Pancreas (tissue), 10 donors: Measurements from ENCODE around the gene DIP2C. TPM values are rescaled to one million over a fixed set of nuclear protein-coding genes. Genes with fewer than 3 reads are reported as not detected.

ENCODE experiments used
- ATAC-seq, 4 donors: fragments of 200-7000 bp; cut with Tn5 transposase; one replicate each; pipeline versions ENCODE4 v1.8.0 to v1.9.1; 2020; ENCODE audit warnings: mild to moderate bottlenecking in 4 of 4, moderate library complexity in 4 of 4
- DNase-seq, 6 donors: peaks; one replicate each; pipeline ENCODE4 v3.0.0-alpha.2; 2020
- FAIRE-seq: peaks from 2 replicates; lab custom pipeline; 2012; peaks lifted over from hg19 to GRCh38; lab: Jason Lieb, UNC
- H3K27ac ChIP-seq, 4 donors: fragments of 200-600 bp; sonication (generic); 1 replicate in 3 of 4; 2 replicates in 1 of 4; pipeline versions ENCODE4 v1.5.0 to v1.8.0; 2020
- H3K27me3 ChIP-seq, 4 donors: fragments of 200-600 bp; one replicate each; pipeline ENCODE4 v1.8.0; 2021
- H3K36me3 ChIP-seq, 3 donors: fragments of 200-600 bp; sonication (generic) in 1 of 3; one replicate each; pipeline versions ENCODE4 v1.5.0 to v1.8.0; 2020 to 2021
- H3K4me1 ChIP-seq, 3 donors: fragments of 200-600 bp; one replicate each; pipeline ENCODE4 v1.8.0; 2021
- H3K4me3 ChIP-seq, 4 donors: fragments of 200-600 bp; sonication (generic) in 2 of 4; one replicate each; pipeline versions ENCODE4 v1.5.0 to v1.8.0; 2020 to 2021
- H3K9me3 ChIP-seq, 4 donors: fragments of 200-600 bp; one replicate each; pipeline ENCODE4 v1.8.0; 2021
- CTCF ChIP-seq, 4 donors: fragments of 200-600 bp; sonication (generic) in 3 of 4; IDR thresholded peaks; one replicate each; pipeline versions ENCODE4 v1.5.0 to v1.8.0; 2021; ENCODE audit warnings: antibody characterized with exemption in 4 of 4
- WGBS, 2 donors: extraction: QIAGEN DNeasy Blood & Tissue Kit; methylation state at CpG; one replicate each; pipeline ENCODE4 v1.1.7; 2013; 5-methylcytosine and 5-hydroxymethylcytosine counted together
- intact Hi-C, 3 donors: fragments of 100-400 bp; cut with DNase I; formaldehyde crosslinking; loops; one replicate each; pipeline versions ENCODE4 v1.11.1 to v1.14.2; 2022
- polyA plus RNA-seq, 2 donors: library from polyadenylated mRNA; stranded (reverse); fragments of 200-250 nt; gene quantifications; one replicate each; pipeline ENCODE4 v1.2.3, GENCODE V29; 2013
- total RNA-seq, 6 donors: library from RNA; stranded (reverse); fragmentation: NEBNext Ultra II Directional in 4 of 6; extraction: Animal tissue kit (Norgen Biotek cat#: 25700) in 4 of 6; gene quantifications; one replicate each; pipeline versions ENCODE4 v1.2.1 to v1.2.4, GENCODE V29; 2021 to 2023
- donor health status: healthy with polysubstance abuse.
- donor health status: DM: no; HTN: no; CAD: no; lungs with moderate emphysema.
- donor health status: DM: no; HTN: no; CAD: no.
- donor health status: control.
- donor health status: control.
- donor health status: Bipolar disorder and iron deficiency.
- donor health status: DM: yes; HTN: yes; CAD: no.
- donor health status: DM: no; HTN: no; CAD: no.
- donor health status: DM: no; HTN: no; CAD: no.
- donor health status: DM: yes; HTN: yes; CAD: no.

Gene DIP2C
- total and polyA plus RNA-seq, 8 donors, result 4.3 to 11.8 (median 7.3) TPM

DNA sequence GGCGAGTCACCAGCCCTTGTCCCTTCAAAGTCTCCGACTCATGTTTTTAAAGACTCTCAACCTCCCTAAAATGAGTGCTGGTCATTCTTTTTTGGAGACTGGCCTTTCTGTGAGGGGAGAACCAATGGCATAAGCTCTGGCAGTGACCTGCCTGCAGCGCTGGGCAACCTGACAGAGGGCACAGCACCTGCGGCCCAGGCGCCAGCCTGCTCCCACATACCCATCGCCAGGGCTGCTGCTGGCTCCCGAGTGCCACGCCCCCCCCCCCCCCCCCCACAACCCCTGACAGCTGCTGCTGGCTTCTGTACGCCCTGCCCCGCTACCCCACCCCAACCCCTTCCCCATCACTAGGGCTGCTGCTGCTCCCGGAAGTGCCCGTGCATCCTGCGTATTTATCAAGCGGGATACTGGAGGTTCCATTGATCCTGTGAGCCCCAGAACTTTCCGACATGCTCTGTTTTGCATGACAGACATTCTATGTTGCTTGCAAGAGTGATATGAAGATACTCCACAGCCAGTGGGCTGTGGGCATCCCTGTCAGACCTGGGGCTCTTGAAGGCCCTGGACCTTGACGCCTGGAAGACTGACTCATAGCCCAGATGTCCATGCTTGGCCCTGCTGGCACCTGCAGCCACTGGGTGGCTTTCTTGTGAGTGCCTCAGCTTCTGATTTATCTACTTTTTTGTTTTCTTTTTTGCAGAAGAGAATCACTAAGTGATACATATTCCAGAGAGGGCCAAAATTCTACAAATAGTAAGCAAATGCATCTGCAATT is 310.4 kb downstream of the DIP2C start:
- no peak for ATAC-seq
- H3K27me3 ChIP-seq, result no peaks in the 10 kb centered on the region
- H3K4me3 ChIP-seq, result no peak overlapping the region
- no peak overlapping the region for H3K27ac ChIP-seq
- no peak for TF ChIP-seq CTCF (IDR thresholded peaks at IDR 0.05)
- intact Hi-C loops, result no loop called here
- no peaks in the 10 kb centered on the region for H3K9me3 ChIP-seq
- peaks cover 0 to 19% (median 0%) of the 10 kb centered on the region in 3 donors for H3K36me3 ChIP-seq
- DNase-seq, result no peak
- no peaks in the 10 kb centered on the region for H3K4me1 ChIP-seq
- FAIRE-seq, result no peak
- 97% methylated on average over 12 to 16 of the region's 16 CpGs for WGBS, 2 donors

- intact Hi-C loops, result no loop called here
- FAIRE-seq (no peak), ATAC-seq (no peak), DNase-seq (no peak)
- no peaks in the 10 kb centered on the region for H3K9me3 ChIP-seq
- H3K27ac ChIP-seq, result no peak overlapping the region
- TF ChIP-seq CTCF (IDR thresholded peaks at IDR 0.05), result no peak
- no peaks in the 10 kb centered on the region for H3K27me3 ChIP-seq
- no peaks in the 10 kb centered on the region for H3K4me1 ChIP-seq
- peaks cover 0 to 13% (median 0%) of the 10 kb centered on the region in 3 donors for H3K36me3 ChIP-seq
- WGBS, 2 donors, result 93 to 96% methylated on average over 14 of the region's 14 CpGs
- H3K4me3 ChIP-seq, result no peak overlapping the region
Observed at GRCh38 chr10:378230-378929, 311.1 kb downstream of the DIP2C start.

GRCh38 chr10:377228-377627 is 312.2 kb downstream of the DIP2C start:
- ATAC-seq (no peak), DNase-seq (no peak), FAIRE-seq (no peak)
- intact Hi-C loops, result no loop called here
- no peak overlapping the region for H3K4me3 ChIP-seq
- no peaks in the 10 kb centered on the region for H3K27me3 ChIP-seq
- peaks cover 0 to 3% (median 0%) of the 10 kb centered on the region in 3 donors for H3K36me3 ChIP-seq
- no peak for TF ChIP-seq CTCF (IDR thresholded peaks at IDR 0.05)
- no peaks in the 10 kb centered on the region for H3K9me3 ChIP-seq
- H3K27ac ChIP-seq, result no peak overlapping the region
- H3K4me1 ChIP-seq, result no peaks in the 10 kb centered on the region
- 91 to 92% methylated on average over 10 of the region's 10 CpGs for WGBS, 2 donors

DNA sequence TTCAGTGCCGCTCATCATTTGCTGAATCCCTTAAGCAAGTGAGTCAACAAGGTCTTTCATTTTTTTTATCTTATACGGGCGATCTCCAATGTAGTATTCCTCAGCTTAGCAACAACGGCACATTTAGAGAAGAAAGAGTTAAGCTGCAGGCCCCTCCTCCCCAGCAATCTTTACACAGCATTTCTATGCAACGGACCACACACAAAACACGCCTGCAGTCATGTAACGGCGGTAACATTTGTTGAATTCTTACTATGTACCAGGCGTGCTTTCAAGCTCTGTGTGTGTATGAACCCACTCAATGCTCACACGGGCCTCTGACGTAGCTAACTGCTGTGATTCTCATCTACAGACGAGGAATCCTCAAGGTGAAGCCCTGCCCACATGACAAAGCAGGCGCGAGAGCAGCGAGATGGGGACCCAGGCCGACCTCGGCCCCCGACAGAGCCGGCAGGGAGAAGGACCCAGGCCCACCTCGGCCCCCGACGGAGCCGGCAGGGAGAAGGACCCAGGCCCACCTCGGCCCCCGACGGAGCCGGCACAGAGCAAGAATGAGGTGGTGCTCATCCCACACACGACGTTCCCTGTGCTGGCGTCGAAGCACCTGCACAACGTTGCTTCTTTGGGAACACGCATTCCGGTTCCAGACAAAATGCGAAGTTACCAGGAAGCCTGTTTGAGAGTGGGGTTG is 313.5 kb downstream of the DIP2C start:
- peaks cover 0 to 3% (median 0%) of the 10 kb centered on the region in 3 donors for H3K36me3 ChIP-seq
- TF ChIP-seq CTCF (IDR thresholded peaks at IDR 0.05), result no peak
- no peak overlapping the region for H3K4me3 ChIP-seq
- no peaks in the 10 kb centered on the region for H3K4me1 ChIP-seq
- WGBS, 2 donors, result 92 to 94% methylated on average over 35 of the region's 35 CpGs
- H3K27ac ChIP-seq, result no peak overlapping the region
- no peaks in the 10 kb centered on the region for H3K27me3 ChIP-seq
- no peak for FAIRE-seq
- ATAC-seq, result no peak
- no peak for DNase-seq
- no peaks in the 10 kb centered on the region for H3K9me3 ChIP-seq
- intact Hi-C loops, result no loop called here
